Transverse colon (tissue), 4 donors: Measurements from ENCODE around the gene AP1G2. TPM values are rescaled to one million over a fixed set of nuclear protein-coding genes. Genes with fewer than 3 reads are reported as not detected.

Source experiments
- DNase-seq: peaks from one replicate; pipeline ENCODE4 v3.0.0-alpha.2; 2019
- H3K27ac ChIP-seq, 4 donors: fragments of 200-600 bp; sonication (generic); 2 replicates each; pipeline ENCODE4 v1.5.1; 2016 to 2018; ENCODE audit warnings: inconsistent platforms in 4 of 4
- H3K27me3 ChIP-seq: fragments of 200-600 bp; sonication (generic); 2 replicates; pipeline ENCODE4 v1.5.1; 2017; ENCODE audit warnings: inconsistent platforms
- H3K36me3 ChIP-seq, 4 donors: fragments of 200-600 bp; sonication (generic); 2 replicates each; pipeline ENCODE4 v1.5.1; 2017 to 2019; ENCODE audit warnings: inconsistent platforms in 4 of 4
- H3K4me1 ChIP-seq, 4 donors: fragments of 200-600 bp; sonication (generic); 2 replicates each; pipeline ENCODE4 v1.5.1; 2017 to 2020; ENCODE audit warnings: inconsistent platforms in 4 of 4
- H3K4me3 ChIP-seq, 4 donors: fragments of 200-600 bp; sonication (generic); 1 replicate in 1 of 4; 2 replicates in 3 of 4; pipeline versions ENCODE4 v1.5.1 to v1.6.1; 2017 to 2019; ENCODE audit warnings: inconsistent platforms in 4 of 4
- H3K9me3 ChIP-seq, 2 donors: fragments of 200-600 bp; sonication (generic); 2 replicates each; pipeline ENCODE4 v1.5.1; 2017 to 2019; ENCODE audit warnings: inconsistent platforms in 2 of 2
- CTCF ChIP-seq, 5 experiments: fragments of 200-600 bp in 3 of 5; fragments of 450-650 bp in 2 of 5; sonication (generic) in 3 of 5; IDR thresholded peaks; 1 replicate in 2 of 5; 2 replicates in 3 of 5; pipeline ENCODE4 v1.5.1; 2016 to 2017; ENCODE audit warnings: antibody characterized with exemption in 5 of 5, inconsistent platforms in 3 of 5, mild to moderate bottlenecking in 2 of 5, moderate library complexity in 1 of 5
- EP300 ChIP-seq: sonication (generic); formaldehyde crosslinking; IDR thresholded peaks from one replicate; pipeline ENCODE4 v1.6.1; 2017; ENCODE audit warnings: antibody characterized with exemption, low read depth
- POLR2A ChIP-seq: fragments of 450-650 bp; IDR thresholded peaks from one replicate; pipeline ENCODE4 v1.6.1; 2016; ENCODE audit warnings: antibody characterized with exemption, mild to moderate bottlenecking, moderate library complexity
- POLR2AphosphoS5 ChIP-seq, 3 donors: sonication (generic); formaldehyde crosslinking; IDR thresholded peaks; one replicate each; pipeline ENCODE4 v1.6.1; 2016; ENCODE audit warnings: antibody characterized with exemption in 3 of 3
- WGBS, 2 donors: methylation state at CpG; one replicate each; pipeline ENCODE4 v1.1.5; 2018; ENCODE audit warnings: low coverage in 1 of 2; 5-methylcytosine and 5-hydroxymethylcytosine counted together
- in situ Hi-C, 4 donors: fragments of 200-750 bp; cut with MboI; loops; one replicate each; pipeline versions ENCODE4 v1.15.0 to v1.15.1; 2017; ENCODE audit warnings: low sequenced_read_pairs in 3 of 4, low pct_ligation_motif_present in 1 of 4, low pct_unique_long_range_greater_than_20kb in 1 of 4
- intact Hi-C: fragments of 100-400 bp; cut with DNase I; formaldehyde crosslinking; loops from one replicate; pipeline ENCODE4 v1.15.1; 2023; ENCODE audit warnings: low total_unique reads
- total RNA-seq, 4 donors: library from RNA; depleted of rRNA; stranded (reverse); fragments of >200 nt; gene quantifications; one replicate each; pipeline ENCODE4 v1.1.0, GENCODE V29; 2016

The AP1G2 gene, protein sequence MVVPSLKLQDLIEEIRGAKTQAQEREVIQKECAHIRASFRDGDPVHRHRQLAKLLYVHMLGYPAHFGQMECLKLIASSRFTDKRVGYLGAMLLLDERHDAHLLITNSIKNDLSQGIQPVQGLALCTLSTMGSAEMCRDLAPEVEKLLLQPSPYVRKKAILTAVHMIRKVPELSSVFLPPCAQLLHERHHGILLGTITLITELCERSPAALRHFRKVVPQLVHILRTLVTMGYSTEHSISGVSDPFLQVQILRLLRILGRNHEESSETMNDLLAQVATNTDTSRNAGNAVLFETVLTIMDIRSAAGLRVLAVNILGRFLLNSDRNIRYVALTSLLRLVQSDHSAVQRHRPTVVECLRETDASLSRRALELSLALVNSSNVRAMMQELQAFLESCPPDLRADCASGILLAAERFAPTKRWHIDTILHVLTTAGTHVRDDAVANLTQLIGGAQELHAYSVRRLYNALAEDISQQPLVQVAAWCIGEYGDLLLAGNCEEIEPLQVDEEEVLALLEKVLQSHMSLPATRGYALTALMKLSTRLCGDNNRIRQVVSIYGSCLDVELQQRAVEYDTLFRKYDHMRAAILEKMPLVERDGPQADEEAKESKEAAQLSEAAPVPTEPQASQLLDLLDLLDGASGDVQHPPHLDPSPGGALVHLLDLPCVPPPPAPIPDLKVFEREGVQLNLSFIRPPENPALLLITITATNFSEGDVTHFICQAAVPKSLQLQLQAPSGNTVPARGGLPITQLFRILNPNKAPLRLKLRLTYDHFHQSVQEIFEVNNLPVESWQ
- total RNA-seq = 100 to 1,000 TPM; 163 to 508 (median 237) TPM

DNA sequence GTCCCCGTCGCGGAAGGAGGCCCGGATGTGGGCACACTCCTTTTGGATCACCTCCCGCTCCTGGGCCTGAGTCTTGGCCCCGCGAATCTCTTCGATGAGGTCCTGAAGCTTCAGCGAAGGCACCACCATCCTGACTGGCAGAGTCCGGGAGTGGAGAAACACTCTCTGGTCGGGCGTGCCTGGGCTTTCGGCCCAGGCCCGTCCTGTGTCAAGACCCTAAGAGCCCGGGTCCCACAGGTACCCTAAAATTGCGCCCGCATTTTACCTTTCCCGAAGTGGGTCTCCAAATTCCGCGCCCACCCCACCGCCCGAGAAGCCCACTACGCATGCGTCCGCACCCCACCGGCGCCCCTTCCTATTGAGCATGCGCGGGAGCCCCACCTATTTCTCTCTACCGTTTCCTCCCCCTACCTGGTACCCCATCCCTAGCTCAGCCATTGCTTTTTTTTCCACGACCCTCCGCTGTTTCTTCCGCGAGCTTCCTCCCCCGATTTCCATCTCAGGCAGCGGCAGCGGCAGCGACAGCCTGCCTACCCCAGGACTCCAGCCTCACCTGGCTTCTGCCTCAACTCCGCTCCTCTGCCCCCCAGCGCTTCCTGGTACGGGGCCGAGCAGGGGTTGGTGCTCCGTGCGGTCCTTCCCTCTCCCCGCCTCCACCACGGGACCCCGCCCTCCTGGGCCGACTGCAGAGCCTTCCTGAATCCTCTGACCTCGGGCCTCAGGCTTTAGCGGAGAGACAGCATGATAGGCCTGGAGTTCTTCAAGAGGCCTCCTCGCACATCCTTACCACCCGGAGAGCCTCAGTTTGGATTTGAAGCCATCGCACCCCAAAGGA is at the start of gene AP1G2:
AP1G2 (minus strand) TSS at position 606 of the 835 bp plus-strand sequence; CDS start at position 129, 477 bp downstream.
- H3K27ac ChIP-seq = peak within 1 kb of the TSS; percentile 81 to 87 (median 84)
- no peaks in the 10 kb centered on the region for H3K36me3 ChIP-seq
- no peaks in the 10 kb centered on the region for H3K27me3 ChIP-seq
- WGBS, 2 donors = 1% methylated on average over 52 of the region's 53 CpGs; no CpG with 5 or more reads in 1 of the 2 donors
- H3K4me3 ChIP-seq = peak within 1 kb of the TSS; percentile 44 to 75 (median 58)
- peak; percentile 96 for DNase-seq
- in situ Hi-C loops (loop anchor here in 2 of 4 donors (10.0 to 25.0 kb wide), 2 partner anchors 83 to 230 kb away; no protein-coding TSS in a partner anchor), intact Hi-C loops (no loop called here)
- H3K4me1 ChIP-seq = peaks cover 4 to 19% (median 13%) of the 10 kb centered on the region in 4 donors
- no peaks in the 10 kb centered on the region for H3K9me3 ChIP-seq
- TF ChIP-seq POLR2A = peak; percentile 91
- TF ChIP-seq POLR2AphosphoS5 (IDR thresholded peaks at IDR 0.05) = peak; percentile 45 to 91 (median 84)
- TF ChIP-seq CTCF (IDR thresholded peaks at IDR 0.05) = no peak
- no peak for TF ChIP-seq EP300

GRCh38 chr14:23615856-23616255 is 48.3 kb upstream of the AP1G2 start:
- in situ Hi-C loops (no loop called here), intact Hi-C loops (no loop called here)
- TF ChIP-seq POLR2A = no peak
- TF ChIP-seq POLR2AphosphoS5 (IDR thresholded peaks at IDR 0.05) = no peak
- no peak for TF ChIP-seq EP300
- no peak for TF ChIP-seq CTCF (IDR thresholded peaks at IDR 0.05)
- no peak for DNase-seq
- peaks cover 0 to 40% (median 23%) of the 10 kb centered on the region in 4 donors for H3K4me1 ChIP-seq
- no peak overlapping the region for H3K4me3 ChIP-seq
- H3K27ac ChIP-seq = no peak overlapping the region
- H3K36me3 ChIP-seq = no peaks in the 10 kb centered on the region
- WGBS, 2 donors = 64 to 66% methylated on average over 5 of the region's 5 CpGs
- H3K9me3 ChIP-seq = no peaks in the 10 kb centered on the region
- H3K27me3 ChIP-seq = no peaks in the 10 kb centered on the region

DNA sequence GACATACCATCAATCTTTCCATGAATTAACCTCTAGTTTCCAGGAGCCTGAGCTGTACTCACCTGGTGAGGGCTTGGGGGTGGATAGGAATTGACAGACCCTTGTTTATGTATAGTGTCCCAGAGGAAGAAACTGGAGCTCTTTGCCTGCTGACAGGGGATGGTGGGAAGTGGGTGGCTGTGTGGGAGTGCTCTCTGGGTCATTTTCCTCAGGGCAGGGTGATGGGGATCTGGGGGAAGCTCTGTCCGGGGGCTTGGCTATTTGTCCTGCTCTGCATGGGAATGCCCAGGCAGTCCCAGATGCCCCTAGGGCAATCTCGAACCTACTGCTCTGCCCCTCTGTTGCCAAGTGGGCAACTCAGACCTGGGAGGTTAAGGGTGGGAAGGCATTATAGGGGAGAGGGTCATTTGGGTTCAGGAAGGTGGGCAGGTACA is 46.8 kb upstream of the AP1G2 start:
- H3K27ac ChIP-seq = peak overlapping the region in 3 of 4 donors; percentile 46 to 76 (median 51)
- intact Hi-C loops = no loop called here
- H3K27me3 ChIP-seq = no peaks in the 10 kb centered on the region
- H3K9me3 ChIP-seq = no peaks in the 10 kb centered on the region
- H3K4me3 ChIP-seq = no peak overlapping the region
- H3K4me1 ChIP-seq = peaks cover 0 to 53% (median 36%) of the 10 kb centered on the region in 4 donors
- H3K36me3 ChIP-seq = no peaks in the 10 kb centered on the region
- TF ChIP-seq POLR2A = no peak
- no peak for TF ChIP-seq CTCF (IDR thresholded peaks at IDR 0.05)
- no peak for TF ChIP-seq EP300
- TF ChIP-seq POLR2AphosphoS5 (IDR thresholded peaks at IDR 0.05) = no peak
- in situ Hi-C loops = no loop called here
- 72% methylated on average over 2 of the region's 2 CpGs; no CpG with 5 or more reads in 1 of the 2 donors for WGBS, 2 donors
- no peak for DNase-seq
